HG03066 (cell line): ENCODE data around the gene UBAP1L.

Experiments
- ATAC-seq: cut with Tn5 transposase; IDR thresholded peaks from one replicate; pipeline ENCODE4 v1.9.1; 2021; ENCODE audit warnings: low read depth; ENCODE audit not compliant: unreplicated experiment

Gene UBAP1L

GRCh38 chr15:65049418-65049840 is 65.6 kb downstream of the UBAP1L start:
- ATAC-seq: peak; percentile 83

- no peak for ATAC-seq
Measured at GRCh38 chr15:65048241-65048640, 66.8 kb downstream of the UBAP1L start.

GRCh38 chr15:65044724-65045481 is 70.1 kb downstream of the UBAP1L start, which contains the start of gene SLC51B:
Gene SLC51B (plus strand): TSS chr15:65045387. CDS start chr15:65050005, 4,618 bp downstream.
- ATAC-seq: no peak

GRCh38 chr15:65044218-65044617 is 70.8 kb downstream of the UBAP1L start:
- ATAC-seq: peak; percentile 68

GRCh38 chr15:65042776-65043327 is 72.1 kb downstream of the UBAP1L start:
- ATAC-seq: no peak
